Stimulated activated CD4-positive, alpha-beta T cell treated with anti-CD3 and anti-CD28 coated beads, Interleukin-1b, Interleukin-23, amount 100 ng/mL, for 24 hours (primary cell): Measurements from ENCODE around the gene UCP3.

Experiments
- DNase-seq, 4 experiments: peaks; one replicate each; pipeline ENCODE4 v3.0.0-alpha.2; 2020; ENCODE audit warnings: low read depth in 4 of 4, low spot score in 1 of 4

Gene UCP3

GRCh38 chr11:73957654-73958361 lies 51.1 kb downstream of the UCP3 start:
- no peak for DNase-seq

GRCh38 chr11:73956876-73957653 lies 51.8 kb downstream of the UCP3 start:
- DNase-seq = no peak

DNA sequence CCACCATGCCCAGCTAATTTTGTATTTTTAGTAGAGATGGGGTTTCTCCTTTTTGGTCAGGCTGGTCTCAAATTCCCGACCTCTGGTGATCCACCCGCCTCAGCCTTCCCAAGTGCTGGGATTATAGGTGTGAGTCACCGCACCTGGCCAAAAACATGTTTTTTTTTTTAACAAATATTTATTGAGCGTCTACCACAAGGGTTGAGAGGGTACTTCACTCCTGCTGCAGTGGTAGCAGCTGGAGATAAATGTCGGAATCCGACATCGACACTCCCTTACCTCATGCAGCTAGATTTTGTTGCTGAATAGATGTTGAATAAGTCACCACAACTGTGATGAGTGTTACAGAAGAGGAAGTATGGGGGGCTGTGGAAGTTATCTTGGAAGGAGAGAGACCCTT lies 57.1 kb downstream of the UCP3 start:
- DNase-seq = no peak

DNA sequence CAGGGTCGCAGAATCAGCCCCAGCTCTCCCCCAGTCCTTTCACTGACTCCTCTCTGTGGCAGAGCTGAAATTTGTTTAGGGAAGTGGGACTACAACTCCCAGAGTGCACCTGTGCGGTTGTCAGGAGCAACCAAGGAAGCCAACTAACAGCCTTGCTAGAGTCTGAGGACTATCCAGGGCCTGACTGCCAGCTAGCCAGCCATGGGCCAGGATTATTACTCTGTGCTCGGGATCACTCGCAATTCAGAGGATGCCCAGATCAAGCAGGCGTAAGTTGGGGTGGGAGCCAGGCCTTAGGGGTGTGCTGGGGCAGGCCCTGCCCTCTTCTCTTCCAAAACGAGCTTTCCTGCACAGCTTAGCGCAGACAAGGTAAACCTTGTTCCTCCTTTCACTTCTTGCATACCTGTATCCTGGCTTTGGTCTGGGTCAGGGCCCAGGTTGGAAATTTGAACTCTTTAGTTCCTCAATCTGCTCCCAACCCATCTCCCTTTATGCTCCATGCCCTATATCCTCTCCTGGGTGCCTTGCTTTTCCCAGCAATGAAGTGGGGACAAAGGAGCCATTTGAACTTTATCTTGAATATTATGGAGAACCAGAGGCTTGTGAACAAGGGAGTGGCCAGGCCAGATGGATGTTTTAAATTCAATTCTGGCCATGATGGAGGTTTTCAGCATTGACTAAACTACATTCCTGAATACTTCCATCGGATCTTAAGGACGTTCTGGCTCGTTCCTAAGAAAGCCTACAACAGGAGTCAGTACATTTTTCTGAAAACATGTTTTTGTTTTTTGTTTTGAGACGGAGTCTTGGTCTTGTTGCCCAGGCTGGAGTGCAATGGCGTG lies 57.8 kb downstream of the UCP3 start, which contains the start of gene DNAJB13:
Gene DNAJB13 (plus strand): TSS at position 158 of the 842 bp plus-strand sequence. CDS start 44 bp downstream, at position 202.
- no peak for DNase-seq
